HT-29 (cell line): Measurements from ENCODE around the gene ANP32E. TPM values are rescaled to one million over a fixed set of nuclear protein-coding genes. Genes with fewer than 3 reads are reported as not detected.
"Not testable (repeated sequence)": the region's sequence is repeated elsewhere in the genome, so short reads cannot be mapped to it uniquely, and the experiment has no call there.

Source experiments
- DNase-seq: peaks from one replicate; pipeline ENCODE4 v3.0.0-alpha.2; 2015; ENCODE audit warnings: low spot score
- total RNA-seq: library from RNA; depleted of rRNA; stranded (reverse); fragments of >200 nt; shearing (Covaris generic); gene quantifications from 2 replicates; pipeline ENCODE4 v1.2.3, GENCODE V29; 2014

Gene ANP32E
- total RNA-seq, 1 experiment from 2014 or later = 16.4 TPM

DNA sequence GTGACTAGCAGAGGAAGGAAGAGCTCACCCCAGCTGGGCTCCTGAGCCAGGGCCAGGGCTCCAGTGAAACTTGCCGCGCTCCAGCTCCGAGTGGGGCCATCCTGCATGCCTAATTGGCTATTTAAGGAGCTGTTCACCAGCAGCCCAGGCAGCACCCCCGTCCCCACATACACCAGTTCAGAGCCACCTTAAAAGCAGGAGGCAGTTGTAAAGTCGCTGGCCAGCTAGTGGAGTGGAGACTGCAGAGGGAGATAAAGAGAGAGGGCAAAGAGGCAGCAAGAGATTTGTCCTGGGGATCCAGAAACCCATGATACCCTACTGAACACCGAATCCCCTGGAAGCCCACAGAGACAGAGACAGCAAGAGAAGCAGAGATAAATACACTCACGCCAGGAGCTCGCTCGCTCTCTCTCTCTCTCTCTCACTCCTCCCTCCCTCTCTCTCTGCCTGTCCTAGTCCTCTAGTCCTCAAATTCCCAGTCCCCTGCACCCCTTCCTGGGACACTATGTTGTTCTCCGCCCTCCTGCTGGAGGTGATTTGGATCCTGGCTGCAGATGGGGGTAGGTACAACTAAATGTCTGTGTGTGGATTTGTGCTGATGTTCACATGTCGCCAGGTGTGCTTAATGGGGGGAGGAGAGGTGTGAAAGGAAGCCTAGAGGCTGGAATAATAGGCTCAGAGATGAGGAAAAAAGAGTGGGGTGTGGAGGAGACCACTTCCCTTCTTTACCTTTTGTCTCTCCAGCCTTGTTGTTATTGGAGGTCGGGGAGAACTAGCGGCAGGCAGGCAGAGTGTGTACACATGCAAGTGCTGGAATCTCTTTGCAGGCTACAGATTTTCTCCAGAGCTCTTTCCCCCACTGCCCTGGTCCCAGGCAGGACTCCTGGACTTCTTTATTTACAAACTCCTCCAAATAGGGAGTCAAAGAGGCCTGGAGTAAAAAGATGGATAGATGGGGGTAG, 22.0 kb upstream of the ANP32E start, which contains the start of gene CA14:
TSS of gene CA14 (plus strand) at position 151 of the 962 bp plus-strand sequence. CDS start at position 506, 355 bp downstream.
- no peak for DNase-seq

DNA sequence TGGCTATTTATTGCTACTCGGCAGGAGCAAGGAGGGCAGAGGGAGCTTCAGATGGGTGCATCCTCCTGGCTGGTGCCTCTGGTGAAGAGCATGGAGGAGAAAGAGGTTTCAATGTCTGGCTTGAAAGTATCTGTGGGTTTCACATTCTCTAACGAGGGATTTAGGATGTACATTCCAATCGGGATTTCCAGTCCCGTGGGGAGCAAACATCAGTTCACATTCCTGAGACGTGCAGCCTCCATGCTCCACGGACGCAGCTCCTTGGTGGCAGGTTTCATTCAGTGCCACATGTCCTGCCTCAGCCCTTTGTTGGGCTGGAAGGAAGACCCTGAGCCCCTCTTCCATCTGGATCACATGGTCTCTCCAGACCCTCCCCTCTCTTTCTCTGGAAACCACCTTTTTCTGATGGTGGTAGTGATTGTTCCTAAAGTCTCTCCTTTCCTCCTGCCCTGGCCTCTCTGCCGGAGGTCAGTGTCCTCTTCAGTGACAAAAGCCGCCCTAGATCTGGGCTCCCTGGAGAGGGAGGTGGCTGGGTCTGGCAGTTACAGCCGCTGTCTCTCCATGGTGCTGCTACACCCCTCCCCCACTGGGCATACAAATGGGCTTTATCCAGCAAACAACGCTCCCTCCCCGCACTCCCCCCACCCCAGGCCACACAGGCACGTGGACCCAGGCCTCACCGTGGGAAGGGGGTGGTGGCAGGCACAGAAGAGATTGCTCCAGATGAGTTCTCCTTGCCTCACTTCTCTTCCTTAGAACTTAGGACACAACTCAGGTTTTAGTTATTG, 20.8 kb upstream of the ANP32E start:
- DNase-seq = no peak

DNA sequence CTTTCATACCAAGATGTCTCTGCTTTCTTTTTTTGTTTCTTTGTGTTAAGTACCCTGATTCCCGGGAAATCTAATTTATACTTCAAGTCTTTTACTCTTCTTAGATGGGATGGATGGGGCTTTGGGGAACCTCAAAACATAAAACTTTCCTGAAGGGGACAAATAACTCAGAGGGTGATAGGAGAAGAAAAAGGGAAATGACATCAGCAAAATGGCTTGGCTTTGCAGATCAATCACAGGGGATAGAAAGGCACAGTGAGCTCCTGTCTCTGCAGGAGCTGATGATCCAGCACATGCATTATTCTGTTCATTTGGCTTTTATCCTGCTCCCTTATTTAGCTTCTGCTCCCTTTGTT, 20.3 kb upstream of the ANP32E start:
- peak; percentile 18 for DNase-seq

DNA sequence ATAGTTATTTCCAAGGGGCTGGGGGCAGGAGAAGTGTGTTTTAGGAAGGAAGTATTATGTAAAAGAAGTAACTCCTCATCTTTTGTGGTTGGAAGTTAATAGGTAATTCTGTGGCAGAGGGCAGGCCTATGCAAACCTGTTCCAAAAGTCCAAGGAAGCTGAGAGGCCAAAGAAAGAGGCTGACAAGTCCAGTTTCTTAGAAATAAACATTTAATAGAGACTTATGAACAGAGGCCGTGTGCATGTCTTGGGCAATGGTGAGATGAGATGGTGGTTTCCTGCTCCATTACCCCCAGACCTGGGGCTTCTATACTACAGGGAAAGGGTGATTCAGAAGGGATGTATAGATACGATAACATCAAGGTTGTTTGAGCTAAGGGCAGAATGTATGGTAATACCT, 14.0 kb upstream of the ANP32E start:
- no peak for DNase-seq

DNA sequence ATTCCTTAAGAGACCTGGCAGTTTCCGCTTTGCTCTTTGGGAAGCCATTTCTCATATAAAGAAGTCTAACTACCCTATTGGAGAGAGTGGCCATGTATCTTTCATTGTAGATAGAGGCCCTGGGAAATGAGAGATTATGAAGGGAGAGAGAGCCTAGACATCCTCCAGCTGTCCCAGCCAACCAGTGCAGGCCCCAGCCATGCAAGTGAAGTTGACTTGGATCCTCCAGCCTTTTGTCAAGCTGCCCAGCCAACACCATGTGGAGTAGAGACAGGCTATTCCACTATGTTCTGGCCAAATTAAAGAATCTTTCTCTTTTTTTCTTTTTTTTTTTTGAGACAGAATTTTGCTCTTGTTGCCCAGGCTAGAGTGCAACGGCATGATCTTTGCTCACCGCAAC, 7.1 kb upstream of the ANP32E start:
- no peak for DNase-seq

DNA sequence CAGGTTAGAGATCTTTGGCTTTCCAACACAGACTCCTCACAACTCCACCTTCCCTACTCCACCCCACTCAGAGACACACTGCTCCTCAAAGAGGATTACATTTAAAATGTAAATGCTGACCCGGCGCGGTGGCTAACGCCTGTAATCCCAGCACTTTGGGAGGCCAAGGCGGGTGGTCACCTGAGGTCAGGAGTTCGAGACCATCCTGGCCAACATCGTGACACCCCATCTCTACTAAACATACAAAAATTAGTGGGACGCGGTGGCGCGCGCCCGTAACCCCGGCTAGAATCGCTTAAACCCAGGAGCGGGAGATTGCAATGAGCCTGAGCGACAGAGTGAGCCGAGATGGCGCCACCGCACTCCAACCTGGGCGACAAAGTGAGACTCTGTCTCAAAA, 1.8 kb upstream of the ANP32E start:
- DNase-seq = no peak

DNA sequence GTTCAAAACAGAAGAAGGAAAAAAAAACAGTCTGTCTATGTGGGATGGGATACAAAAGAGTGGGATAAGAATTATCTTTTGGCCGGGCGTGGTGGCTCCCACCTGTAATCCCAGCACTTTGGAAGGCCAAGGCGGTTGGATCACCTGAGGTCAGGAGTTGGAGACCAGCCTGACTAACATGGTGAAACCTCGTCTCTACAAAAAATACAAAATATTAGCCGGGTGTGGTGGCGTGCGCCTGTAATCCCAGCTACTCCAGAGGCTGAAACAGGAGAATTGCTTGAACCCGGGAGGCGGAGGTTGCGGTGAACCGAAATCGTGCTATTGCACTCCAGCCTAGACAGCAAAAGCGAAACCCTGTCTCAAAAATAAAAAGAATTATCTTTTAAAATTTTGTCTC, 1.3 kb upstream of the ANP32E start:
- not testable (repeated sequence) for DNase-seq

DNA sequence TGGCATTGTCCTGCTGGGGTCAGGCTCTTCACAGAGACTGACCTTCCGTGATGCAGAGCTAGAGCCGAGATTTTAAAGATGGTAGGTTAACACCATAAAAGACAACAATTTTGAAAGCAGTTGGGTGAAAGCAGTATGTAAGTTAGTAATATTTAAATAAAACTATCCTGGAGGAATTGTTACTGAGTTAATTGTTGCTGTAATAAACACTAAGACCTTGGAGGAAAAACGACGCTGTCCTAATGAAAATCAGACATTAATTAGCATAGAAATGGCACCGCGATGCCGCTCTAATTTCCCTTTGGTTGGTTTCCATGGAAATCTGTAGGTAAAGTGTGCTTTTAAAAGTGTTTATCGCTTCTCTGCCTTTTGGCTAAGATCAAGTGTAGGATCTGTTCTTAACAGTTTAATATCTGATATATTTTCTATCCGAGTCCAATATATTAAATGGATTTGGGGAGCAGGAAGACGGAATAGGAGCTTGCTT, 745 bp upstream of the ANP32E start:
- no peak for DNase-seq

DNA sequence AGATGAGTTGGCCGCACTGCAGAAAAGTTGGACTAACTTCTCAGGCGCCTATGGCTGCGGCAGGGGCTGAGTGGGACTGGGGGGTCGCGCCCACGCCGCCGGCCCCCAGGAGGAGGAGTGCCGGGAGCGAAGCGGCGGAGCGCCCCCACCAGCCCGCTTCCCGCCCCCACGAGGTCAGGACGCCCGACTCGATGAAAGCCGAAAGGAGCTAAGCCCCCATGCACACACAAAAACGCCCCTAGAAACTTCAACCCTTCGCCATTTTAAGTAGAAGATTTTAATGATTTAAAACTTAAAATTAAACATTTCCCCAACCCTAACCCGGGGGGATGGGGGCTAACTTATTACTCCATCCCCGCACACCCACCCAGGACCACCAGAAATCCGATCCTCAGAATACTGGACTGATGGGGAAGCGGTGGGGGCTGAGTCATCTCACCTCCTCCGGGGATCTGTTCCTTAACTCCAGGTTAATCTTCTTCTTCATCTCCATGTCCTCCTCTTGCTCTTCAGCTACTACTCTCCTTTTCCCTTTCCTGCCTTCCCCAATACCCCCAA, 539 bp downstream of the ANP32E start:
- DNase-seq = no peak

DNA sequence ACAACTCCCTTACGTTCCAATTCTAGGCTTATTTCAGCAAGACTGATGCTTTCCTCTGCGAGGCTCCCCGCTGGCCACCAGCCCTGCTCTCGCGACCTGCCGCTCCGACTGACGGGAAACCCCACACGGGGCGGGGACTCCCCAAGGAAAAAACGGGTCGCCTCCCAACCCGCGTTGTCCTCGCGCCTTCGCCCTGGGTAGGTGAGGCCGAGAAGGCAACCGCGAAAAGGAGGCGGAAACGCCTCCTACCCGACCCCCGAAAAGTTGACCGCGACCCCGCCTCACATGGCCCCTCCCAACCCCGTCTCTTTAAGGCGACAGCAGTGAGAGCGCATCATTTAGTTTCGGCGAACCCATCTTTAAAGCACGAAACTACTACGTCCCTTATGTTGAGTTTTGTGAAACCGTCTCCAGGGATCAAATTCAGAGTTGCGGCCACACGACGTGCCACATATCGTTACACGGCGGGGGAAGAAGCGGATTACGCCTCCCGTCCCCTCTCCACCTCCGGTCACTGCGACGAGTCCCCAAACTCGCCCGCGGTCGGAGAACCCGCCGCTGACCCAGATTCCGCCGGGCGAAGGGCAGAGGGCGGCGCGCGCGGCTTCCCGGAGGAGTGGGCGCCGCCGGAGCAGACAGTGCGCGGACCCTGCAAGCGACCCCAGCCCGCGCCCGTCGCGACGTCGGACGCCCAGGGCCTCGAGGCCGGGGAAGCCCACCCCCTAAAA, 1.2 kb downstream of the ANP32E start:
- peak; percentile 75 for DNase-seq

DNA sequence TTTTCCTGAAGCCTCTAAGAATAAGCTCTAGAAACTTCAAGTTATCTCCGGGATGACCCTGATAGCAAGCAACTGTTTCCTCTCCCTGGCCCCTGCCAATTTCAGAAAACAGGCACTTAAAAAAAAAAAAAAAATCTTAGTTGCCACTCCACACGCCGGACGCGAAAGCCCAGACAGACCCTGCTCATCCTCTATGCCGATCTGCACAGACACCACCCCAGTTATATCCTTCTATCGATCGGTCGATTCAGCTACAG, 1.7 kb downstream of the ANP32E start:
- DNase-seq = no peak

DNA sequence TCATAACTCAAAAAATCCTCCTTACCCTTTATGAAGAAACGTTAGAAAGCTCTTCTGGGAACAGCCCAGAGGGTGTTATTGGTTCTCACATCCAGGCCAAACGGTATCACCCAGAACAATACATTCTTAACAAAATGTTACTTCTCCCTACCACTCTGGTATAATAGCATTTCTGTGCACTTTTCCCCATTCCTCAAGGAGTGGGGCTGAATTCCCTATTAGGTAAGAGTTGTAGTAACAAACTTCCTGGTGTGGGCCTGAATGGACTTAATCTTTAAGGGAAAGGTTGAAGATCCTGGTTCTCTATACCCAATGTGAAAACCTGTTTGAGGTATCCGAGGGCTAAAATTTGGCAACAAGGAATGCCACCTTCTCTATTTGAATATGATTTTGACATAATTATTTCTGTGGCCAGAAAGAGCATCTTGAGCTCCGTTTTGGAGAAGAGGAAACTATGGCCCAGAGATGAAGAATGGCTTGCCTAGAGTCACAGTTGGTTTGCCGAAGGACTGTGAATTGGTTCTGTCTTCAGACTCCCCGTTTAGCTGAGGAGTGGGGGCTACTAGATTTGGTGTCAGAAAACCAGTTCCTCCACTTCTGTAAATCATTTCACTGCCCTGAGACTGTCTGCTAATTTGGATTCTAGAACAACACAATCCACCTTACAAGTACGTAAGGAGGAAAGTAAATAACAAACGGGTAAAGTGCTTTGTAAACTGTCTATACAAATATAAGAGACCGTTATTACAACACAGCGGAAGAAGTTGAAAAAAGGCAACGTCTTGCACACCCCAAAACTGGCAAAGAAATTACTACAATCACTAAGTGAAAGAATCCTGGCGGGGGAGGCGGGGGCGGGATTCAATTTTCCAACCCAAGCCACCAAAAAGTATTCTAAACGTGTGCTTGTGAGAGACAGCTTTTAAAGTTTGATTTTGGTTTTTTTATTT, 2.3 kb downstream of the ANP32E start:
- DNase-seq = peak; percentile 55

DNA sequence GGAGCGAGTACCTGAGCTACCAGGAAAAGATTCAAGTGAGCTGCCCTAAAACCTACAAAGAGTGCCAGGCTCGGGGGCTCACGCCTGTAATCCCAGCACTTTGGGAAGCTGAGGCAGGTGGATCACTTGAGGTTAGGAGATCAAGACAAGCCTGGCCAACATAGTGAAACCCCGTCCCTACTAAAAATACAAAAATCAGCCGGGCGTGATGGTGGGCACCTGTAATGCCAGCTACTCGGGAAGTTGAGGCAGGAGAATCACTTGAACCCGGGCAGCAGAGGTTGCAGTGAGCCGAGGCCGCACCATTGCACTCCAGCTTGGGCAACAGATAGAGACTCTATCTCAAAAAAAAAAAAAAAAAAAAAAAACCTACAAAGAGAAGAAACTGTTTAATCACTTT, 3.0 kb downstream of the ANP32E start:
- not testable (repeated sequence) for DNase-seq

DNA sequence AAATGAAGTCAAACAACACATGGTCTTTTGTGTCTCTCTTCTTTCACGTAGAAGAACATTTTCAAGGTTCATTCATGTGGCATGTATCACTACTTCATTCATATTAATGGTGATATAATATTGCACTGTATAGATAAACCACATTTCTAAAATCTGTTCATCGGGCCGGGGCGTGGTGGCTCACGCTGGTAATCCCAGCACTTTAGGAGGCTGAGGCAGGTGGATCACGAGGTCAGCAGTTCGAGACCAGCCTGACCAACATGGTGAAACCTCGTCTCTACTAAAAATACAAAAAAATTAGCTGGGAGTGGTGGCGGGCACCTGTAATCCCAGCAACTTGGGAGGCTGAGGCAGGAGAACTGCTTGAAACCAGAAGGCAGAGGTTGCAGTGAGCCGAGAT, 7.7 kb downstream of the ANP32E start:
- not testable (repeated sequence) for DNase-seq

DNA sequence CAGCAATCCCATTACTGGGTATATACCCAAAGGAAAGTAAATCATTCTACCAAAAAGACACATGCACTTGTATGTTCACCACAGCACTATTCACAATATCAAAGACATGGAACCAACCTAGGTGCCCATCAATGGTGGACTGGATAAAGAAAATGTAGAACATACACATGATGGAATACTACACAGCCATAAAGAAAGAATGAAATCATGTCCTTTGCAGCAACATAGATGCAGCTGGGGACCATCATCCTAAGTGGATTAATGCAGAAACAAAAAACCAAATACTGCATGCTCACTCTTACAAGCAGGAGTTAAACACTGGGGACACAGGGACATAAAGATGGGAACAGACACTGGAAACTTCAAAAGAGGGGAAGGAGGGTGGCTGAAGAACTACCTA, 8.7 kb downstream of the ANP32E start:
- DNase-seq = no peak

DNA sequence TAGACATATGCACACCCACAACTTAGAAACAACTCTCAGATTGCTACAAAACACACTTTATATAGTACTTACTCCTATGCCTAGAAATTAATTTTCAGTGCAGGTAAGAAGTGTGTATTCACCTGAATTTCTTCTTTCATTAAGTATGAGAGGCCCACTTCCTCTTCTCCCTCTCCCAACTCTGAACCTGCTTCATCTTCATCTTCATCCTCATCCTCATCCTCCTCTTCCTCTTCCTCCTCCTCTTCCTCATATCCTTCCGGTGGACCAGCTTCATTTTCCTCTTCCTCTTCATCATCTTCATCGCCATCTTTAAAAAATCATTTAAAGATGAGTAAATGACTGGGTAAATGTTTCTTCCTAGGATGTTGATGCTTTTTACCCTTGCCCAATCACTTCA, 9.4 kb downstream of the ANP32E start:
- no peak for DNase-seq

DNA sequence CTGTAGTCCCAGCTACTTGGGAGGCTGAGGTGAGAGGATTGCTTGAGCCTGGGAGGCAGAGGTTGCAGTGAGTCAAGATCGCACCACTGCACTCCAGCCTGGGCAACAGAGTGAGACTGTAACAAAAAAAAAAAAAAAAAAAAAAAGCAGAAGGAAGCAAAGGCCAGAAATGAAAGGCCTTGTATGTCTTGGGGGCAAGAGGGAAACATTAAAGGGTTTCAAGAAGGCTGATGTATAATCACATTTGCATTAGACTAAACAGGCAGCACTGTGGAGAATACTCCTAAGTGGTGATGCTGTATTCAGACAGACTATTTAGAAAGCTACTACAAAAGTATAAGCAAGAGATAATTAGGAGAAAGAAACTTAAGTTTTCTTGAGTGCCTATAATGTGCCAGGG, 10.4 kb downstream of the ANP32E start:
- DNase-seq = no peak

DNA sequence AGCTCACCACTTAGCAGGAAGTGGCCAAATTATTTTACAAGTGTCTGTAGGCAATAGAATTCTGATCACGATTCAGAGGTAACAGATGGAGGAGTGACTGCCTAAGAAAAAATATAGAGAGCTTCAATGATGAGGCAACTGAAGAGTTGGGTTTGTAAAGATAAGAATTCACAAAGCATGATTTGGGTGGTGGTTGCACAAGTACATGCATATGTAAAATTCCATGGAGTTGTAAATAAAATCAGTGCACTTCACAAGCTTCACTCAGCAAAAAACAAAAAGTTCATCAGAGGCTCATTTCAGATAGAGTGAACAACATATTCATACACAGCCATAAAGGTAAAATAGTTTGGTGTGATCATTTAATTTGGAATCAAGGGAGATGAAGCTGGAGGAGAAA, 10.9 kb downstream of the ANP32E start:
- no peak for DNase-seq

DNA sequence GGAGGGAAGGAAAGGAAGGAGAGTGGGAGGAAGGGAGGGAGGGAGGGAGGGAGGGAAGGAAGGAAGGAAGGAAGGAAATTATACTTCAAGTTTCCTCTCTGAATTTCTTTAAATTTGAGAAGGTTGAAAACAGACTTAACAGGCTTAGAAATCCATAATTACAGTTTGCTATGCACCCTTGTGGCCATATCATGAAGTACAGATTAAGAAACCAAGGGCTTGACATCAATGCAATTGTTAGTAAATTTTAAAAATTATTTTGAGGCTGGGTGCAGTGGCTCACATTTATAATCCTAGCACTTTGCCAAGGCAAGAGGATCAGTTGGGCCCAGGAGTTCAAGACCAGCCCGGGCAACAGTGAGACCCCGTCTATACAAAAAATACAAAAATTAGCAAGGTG, 14.4 kb downstream of the ANP32E start:
- peak; percentile 32 for DNase-seq

DNA sequence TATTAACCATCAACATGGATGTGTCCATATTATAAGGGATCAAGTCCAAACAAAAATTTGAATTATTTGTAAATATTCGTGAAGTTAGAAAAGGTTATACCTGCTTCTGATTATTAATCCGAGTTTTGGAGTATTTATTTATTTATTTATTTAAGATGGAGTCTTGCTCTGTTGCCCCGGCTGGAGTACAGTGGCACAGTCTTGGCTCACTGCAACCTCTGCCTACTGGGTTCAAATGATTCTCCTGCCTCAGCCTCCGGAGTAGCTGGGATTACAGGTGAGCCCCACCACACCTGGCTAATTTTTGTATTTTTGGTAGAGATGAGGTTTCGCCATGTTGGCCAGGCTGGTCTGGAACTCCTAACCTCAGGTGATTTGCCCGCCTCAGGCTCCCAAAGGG, 20.1 kb downstream of the ANP32E start:
- not testable (repeated sequence) for DNase-seq
